B cell (primary cell): ENCODE data around the gene MAP1S.

ENCODE experiments used
- CTCF ChIP-seq: fragments of 200-600 bp; IDR thresholded peaks from one replicate; pipeline ENCODE4 v1.8.0; 2022; ENCODE audit warnings: antibody characterized with exemption, mild to moderate bottlenecking
- EZH2 ChIP-seq: IDR thresholded peaks from 2 replicates; pipeline ENCODE4 v1.6.1; 2012; ENCODE audit warnings: borderline replicate concordance, low read depth, mild to moderate bottlenecking, moderate library complexity, low read length; ENCODE audit not compliant: insufficient read depth, poor library complexity, severe bottlenecking

- TF ChIP-seq CTCF, result no peak
- TF ChIP-seq EZH2, result no peak
Measured at GRCh38 chr19:17719730-17720400, 585 bp downstream of the MAP1S start.
